GM08714 (cell line): ENCODE data around the gene HOXC5.
"Not testable (repeated sequence)": the region's sequence is repeated elsewhere in the genome, so short reads cannot be mapped to it uniquely, and the experiment has no call there.

ENCODE experiments used
- H3K4me3 ChIP-seq: fragments of 200-500 bp; sonication (Bioruptor generic); 2 replicates; pipeline ENCODE4 v1.5.1; 2014; ENCODE audit warnings: mild to moderate bottlenecking, low read length, inconsistent platforms
- ZNF274 ChIP-seq: IDR thresholded peaks from 2 replicates; pipeline ENCODE4 v1.6.1; 2012; ENCODE audit warnings: mild to moderate bottlenecking, low read depth, low read length

The HOXC5 gene

DNA sequence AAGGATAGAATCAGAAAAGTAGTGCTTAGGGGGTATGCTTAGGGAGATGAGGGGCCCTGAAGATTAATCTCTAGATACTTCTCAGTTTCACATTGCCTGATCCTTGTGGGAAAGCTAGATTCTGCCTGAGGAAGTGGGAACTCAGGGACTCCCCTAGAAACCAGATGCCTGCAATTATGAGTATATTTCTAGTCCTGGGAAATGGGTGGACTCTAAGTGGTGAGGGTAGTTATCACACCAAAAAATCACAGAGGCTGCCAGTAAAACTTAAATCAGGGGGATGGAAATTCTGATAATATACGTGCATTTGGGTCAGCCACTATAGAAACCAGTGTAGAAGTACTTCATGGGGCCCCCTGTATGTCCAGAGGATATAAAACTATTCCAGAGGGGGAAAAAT, 39.1 kb downstream of the HOXC5 start:
- no peak for TF ChIP-seq ZNF274
- H3K4me3 ChIP-seq = no peak overlapping the region

DNA sequence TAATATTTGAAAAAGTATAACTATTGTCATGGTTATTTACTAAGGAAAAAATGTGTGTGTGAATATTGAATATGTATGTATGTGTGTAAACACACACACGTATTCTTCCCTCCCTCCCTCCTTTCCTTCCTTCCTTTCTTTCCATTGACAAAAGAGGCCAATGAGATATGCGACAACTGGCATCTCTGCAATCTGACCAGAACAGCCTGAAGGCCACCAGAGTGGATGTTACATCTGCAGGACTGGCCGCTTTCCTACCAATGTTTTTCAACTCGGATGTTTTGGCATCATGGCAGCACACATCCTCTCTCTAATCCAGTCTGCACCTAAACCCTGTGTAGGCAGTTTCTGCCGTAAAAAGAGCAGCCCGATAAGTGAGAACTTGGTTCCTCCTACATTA, 41.5 kb downstream of the HOXC5 start:
- no peak for TF ChIP-seq ZNF274
- H3K4me3 ChIP-seq = no peak overlapping the region

DNA sequence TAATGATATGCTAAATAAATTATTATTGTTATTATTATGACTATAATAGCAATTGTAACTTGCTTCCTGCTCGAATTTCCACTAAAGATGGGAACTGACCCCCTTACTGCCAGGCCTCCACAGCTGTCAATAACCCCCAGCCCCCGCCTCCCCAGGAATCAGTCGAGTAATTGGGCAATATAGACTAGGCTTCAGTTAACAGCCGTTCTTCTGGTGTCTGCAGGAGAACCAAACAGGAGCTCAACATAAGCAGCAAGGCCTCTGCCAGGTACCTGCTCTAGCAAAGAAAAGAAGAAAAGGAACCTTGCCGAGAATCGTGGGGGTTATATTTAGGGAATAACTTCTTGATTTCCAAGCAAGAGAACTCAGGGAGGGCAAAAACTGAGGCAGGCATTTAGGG, 42.6 kb downstream of the HOXC5 start:
- no peak for TF ChIP-seq ZNF274
- H3K4me3 ChIP-seq = no peak overlapping the region

DNA sequence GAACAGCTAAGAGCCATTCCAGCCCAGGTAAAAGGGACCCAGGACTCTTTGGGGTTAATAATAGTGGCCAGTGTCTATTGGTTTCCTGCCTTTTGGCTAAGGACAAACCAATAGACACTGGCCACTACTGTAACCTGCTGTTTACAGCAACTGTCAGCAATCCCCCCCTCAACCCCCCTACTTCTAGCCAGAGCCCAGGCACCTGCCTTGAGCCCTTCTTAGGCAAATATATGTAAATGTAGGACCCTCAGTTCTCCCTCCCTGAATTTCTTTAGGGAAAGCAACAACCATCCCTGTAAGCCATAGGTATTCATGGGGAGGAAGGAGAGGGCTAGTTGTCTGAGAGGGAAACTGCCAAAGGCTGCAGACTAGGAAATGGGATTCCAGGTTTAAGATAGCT, 43.1 kb downstream of the HOXC5 start:
- no peak overlapping the region for H3K4me3 ChIP-seq
- no peak for TF ChIP-seq ZNF274

DNA sequence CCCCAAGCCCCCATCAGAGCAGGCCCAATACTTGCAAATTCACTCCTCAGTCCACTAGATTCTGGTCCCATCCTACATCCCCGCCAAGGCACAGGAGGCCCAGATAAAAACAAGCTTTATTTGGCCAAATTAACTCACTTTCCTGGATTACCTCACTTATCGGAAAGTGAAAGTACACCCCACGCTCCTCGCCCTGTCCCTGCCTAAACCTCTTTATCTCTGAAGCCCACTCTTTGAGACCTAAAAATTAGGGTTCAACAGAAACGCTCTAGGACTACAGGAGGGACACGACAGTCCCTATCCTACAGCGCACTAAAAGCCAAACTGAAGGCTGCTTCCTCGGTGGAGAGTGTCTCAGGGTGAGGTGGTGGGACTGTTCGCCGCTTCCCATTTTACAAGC, 45.0 kb downstream of the HOXC5 start:
- H3K4me3 ChIP-seq = not testable (repeated sequence)

DNA sequence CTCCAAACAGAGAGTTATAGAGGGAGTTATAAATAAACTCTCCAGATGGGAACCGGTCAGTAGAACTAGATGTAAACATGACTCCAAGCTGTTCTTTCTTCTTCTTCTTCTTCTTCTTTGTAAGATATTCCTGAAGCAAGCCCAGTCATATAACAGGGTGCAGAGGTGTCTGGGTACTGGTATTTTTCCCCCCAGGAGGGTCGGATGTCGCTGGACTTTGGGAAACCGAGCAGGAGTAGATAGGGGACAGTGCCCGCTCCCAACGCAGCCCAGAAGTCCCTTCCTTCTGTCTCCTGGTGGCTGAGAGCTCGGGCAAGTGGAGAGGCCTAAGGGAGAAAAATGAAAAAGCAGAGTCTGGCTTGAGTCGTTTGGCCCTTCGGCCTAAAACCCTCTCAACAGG, 46.3 kb downstream of the HOXC5 start:
- H3K4me3 ChIP-seq = not testable (repeated sequence)

DNA sequence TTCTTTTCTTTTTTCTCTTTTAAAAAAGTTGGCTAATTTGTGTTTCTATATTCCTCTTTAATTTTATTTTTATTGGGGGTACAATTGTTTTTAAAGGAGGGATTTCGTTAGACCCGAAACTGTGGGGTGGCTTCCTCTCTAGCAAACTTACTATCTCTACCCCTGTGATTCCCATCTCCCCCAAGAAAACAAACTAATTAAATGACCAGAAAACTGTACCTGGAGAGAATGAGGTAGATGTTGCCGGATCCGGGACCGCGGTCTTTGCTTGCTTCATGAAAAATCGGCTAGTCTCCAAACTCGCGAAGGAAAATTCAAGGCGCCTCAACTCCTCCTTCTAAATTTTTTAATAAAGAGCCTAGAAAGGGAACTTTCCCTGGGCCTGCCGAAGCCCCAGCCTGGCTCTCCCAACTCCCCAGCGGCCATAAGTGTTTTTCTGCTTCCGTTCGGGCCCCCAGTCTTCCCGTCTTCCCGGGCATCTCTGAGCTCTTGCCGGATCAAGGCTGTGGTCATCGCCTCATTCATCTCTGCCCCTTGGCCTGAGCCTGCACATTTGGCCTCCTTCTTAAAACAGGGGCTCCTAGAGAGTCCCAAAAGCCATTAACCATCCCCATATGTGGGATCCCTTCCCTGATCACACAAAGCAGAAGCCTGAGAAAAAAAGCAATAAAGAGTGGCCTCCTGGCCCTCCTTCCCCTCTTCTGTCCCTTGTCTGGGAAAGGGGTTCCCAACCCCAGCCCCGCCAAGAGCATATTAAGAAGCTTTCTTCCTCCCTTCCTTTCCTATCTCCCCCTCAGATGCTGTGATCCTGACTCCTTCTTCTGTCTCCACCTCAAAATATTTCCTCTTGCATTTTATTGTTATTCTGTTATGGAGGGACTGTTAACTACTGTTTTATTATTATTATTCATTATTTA, 47.4 kb downstream of the HOXC5 start:
- not testable (repeated sequence) for H3K4me3 ChIP-seq

DNA sequence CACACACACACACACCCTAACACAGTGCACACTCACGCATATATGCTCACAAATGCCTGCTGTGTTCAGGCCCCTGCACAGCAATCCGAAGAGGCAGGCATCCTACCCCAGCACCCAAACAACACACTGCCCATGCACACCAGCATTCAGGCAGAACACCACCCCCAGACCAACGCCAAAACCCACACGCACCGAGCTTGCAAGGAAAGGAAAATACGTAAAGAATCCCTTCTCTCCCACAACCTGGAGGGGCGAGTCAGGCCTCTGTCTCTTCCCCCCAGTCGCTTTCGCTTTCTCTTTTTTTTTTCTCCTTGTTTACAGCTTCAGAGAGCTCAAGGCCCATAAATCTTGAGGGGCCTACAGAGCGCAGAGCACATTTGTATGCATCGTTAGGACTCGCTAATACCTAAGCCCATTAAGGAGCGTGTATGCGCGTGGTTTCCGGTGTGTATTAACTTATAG, 48.2 kb downstream of the HOXC5 start:
- H3K4me3 ChIP-seq = peak overlapping the region; percentile 53; the same call in 1 of the 2 replicates

DNA sequence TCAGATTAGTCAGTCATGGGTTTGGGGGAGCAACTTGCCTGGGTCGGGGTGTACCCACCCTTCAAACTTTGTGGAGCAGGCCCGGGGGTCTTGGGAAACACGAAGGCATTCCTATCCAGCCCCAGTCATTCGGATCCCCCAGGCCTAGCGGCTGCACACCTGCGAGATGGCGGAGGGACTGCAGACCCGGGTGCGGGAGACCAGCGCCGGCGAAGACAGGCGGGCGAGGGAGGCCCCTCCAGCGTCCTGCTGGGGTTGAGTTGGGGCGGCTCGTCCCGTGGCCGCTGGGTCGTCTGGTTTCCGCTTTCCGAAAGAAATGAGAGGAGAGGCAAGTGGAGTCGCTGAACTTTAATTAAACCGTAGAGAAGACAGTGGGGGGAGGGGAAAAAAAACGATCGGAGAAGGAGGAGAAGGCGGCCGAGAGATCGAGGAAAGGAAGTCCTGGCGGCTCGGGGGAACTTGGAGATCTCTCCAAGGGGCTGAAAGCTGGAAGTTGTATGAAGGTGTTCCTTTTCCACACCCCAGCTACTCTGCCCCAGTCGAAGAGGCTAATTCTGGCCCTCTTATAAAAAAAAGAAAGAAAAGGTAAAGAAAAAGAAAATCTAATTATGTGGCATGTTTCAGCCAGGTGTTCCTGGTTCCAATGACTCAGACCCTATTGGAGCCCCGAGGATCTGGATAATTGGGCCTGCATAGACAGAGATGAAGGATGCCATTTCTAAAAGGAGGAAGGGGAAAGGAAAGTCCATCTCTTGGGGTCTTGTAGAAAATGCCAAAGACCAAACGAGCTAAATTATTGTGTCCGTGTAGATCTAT, 48.9 kb downstream of the HOXC5 start:
- peak overlapping the region; percentile 53; the same call in 1 of the 2 replicates for H3K4me3 ChIP-seq

DNA sequence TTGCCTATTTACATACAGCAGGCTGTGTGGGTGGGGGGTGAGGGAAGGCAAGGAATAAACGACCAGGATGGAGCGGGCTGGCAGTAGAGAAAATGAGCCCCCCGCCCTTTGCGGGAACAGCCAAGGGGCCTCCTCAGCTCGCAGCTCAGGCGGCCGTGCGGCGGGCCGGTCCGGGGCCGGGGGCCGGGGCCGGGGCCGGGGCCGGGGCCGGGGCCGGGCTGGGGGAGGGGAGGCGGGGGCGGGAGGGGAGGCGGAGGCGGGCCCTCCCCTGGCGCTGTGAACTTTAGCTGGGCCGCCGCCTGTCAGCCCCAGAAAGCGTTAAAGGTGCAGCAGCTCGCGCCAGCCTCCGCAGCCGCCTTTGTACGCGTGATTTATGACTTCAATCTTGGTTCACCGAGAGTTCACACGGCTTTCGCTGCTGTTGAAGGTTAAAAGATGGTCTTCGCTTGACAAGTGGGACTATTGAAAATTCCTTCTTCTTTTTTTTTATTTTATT, 49.6 kb downstream of the HOXC5 start:
- no peak for TF ChIP-seq ZNF274
- peak overlapping the region; percentile 53; the same call in 1 of the 2 replicates for H3K4me3 ChIP-seq
